Esophagus squamous epithelium (tissue), 4 donors: ENCODE data around the gene ERN1.

ENCODE experiments used
- POLR2A ChIP-seq, 4 donors: fragments of 450-650 bp; IDR thresholded peaks; one replicate each; pipeline ENCODE4 v1.6.1; 2017; ENCODE audit warnings: antibody characterized with exemption in 4 of 4, mild to moderate bottlenecking in 4 of 4, moderate library complexity in 3 of 4
- TF ChIP-seq, protein P1 (sequence below), 6 experiments: fragments of 450-650 bp in 4 of 6; fragments of 200-600 bp in 2 of 6; sonication (generic) in 2 of 6; IDR thresholded peaks; one replicate each; pipeline ENCODE4 v1.5.1; 2016 to 2019; ENCODE audit warnings: antibody characterized with exemption in 6 of 6, mild to moderate bottlenecking in 4 of 6, moderate library complexity in 4 of 6

DNA sequence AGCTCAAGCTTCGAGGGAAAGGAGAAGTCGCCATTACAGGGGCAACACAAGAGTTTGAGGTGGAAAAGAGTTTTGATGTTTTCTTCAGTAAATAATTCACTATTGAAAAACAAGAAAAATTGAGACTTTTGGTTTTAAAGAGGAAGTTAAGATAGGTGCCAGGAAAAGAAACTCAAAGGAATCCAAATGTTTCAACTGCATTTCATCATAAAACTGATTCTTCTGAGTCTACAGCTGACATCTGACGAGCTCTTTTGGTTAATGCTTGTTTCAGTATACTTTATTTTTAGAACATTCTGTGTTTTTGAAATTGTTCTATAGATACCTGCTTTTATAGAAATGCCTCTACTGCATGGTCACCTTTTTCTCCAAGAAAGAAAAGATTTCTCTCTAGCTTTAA lies 54.0 kb downstream of the ERN1 start:
- TF ChIP-seq, protein P1, sequence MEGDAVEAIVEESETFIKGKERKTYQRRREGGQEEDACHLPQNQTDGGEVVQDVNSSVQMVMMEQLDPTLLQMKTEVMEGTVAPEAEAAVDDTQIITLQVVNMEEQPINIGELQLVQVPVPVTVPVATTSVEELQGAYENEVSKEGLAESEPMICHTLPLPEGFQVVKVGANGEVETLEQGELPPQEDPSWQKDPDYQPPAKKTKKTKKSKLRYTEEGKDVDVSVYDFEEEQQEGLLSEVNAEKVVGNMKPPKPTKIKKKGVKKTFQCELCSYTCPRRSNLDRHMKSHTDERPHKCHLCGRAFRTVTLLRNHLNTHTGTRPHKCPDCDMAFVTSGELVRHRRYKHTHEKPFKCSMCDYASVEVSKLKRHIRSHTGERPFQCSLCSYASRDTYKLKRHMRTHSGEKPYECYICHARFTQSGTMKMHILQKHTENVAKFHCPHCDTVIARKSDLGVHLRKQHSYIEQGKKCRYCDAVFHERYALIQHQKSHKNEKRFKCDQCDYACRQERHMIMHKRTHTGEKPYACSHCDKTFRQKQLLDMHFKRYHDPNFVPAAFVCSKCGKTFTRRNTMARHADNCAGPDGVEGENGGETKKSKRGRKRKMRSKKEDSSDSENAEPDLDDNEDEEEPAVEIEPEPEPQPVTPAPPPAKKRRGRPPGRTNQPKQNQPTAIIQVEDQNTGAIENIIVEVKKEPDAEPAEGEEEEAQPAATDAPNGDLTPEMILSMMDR (IDR thresholded peaks at IDR 0.05) = no peak
- TF ChIP-seq POLR2A (IDR thresholded peaks at IDR 0.05) = no peak
